Measurements from ENCODE around the gene PPOX. TPM values are rescaled to one million over a fixed set of nuclear protein-coding genes. Genes with fewer than 3 reads are reported as not detected.

Gene PPOX
- total RNA-seq, 1 donor from 2014 or later: 21.6 TPM

- Mint-ChIP-seq H3K4me1 (ENCODE audit: low read depth) (peaks cover 3% of the 10 kb centered on the region), H3K27me3 (ENCODE audit: low read depth) (no peaks in the 10 kb centered on the region), H3K27ac (ENCODE audit: unreplicated experiment) (no peak overlapping the region)
Observed at GRCh38 chr1:161190962-161191521, 24.8 kb downstream of the PPOX start.

DNA sequence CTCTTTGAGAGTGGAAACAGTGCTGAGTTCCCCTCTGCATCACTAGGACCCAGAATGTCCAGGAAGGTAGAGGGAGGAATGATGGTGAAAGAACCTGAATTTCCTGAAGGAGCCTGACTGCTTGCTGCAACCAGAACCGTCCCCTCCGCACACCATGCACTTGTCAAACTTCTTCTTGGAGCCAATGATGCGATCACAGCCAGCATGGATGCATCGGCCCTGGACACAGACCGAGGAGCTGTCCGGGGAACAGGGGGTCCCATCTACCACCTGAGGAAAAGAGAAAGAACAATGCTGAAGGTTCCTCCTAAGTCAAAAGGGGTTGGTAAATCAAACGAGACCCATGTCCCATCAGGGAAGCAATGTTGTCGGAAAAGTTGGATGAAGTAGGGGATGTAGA lies 25.7 kb downstream of the PPOX start:
- H3K27me3 Mint-ChIP-seq (ENCODE audit: low read depth): no peaks in the 10 kb centered on the region
- no peak overlapping the region for H3K27ac Mint-ChIP-seq (ENCODE audit: unreplicated experiment)
- DNase-seq (ENCODE audit: low spot score): peak; percentile 56
- TF ChIP-seq, protein P1, sequence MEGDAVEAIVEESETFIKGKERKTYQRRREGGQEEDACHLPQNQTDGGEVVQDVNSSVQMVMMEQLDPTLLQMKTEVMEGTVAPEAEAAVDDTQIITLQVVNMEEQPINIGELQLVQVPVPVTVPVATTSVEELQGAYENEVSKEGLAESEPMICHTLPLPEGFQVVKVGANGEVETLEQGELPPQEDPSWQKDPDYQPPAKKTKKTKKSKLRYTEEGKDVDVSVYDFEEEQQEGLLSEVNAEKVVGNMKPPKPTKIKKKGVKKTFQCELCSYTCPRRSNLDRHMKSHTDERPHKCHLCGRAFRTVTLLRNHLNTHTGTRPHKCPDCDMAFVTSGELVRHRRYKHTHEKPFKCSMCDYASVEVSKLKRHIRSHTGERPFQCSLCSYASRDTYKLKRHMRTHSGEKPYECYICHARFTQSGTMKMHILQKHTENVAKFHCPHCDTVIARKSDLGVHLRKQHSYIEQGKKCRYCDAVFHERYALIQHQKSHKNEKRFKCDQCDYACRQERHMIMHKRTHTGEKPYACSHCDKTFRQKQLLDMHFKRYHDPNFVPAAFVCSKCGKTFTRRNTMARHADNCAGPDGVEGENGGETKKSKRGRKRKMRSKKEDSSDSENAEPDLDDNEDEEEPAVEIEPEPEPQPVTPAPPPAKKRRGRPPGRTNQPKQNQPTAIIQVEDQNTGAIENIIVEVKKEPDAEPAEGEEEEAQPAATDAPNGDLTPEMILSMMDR (IDR thresholded peaks at IDR 0.05): no peak
- no peak overlapping the region for H3K4me3 Mint-ChIP-seq (ENCODE audit: unreplicated experiment)
- peaks cover 8% of the 10 kb centered on the region for H3K4me1 Mint-ChIP-seq (ENCODE audit: low read depth)
- no peaks in the 10 kb centered on the region for H3K9me3 Mint-ChIP-seq (ENCODE audit: low read depth)
- no peaks in the 10 kb centered on the region for H3K36me3 Mint-ChIP-seq (ENCODE audit: low read depth)

More at GRCh38 chr1:161190962-161191521, 24.8 kb downstream of the PPOX start:
- Mint-ChIP-seq H3K4me3 (ENCODE audit: unreplicated experiment) (no peak overlapping the region), H3K9me3 (ENCODE audit: low read depth) (no peaks in the 10 kb centered on the region), H3K36me3 (ENCODE audit: low read depth) (no peaks in the 10 kb centered on the region)
- TF ChIP-seq, protein P1 (IDR thresholded peaks at IDR 0.05): no peak
- DNase-seq (ENCODE audit: low spot score): peak; percentile 68

GRCh38 chr1:161192476-161193465 lies 26.5 kb downstream of the PPOX start:
- H3K27me3 Mint-ChIP-seq (ENCODE audit: low read depth): no peaks in the 10 kb centered on the region
- peak; percentile 93 for DNase-seq (ENCODE audit: low spot score)
- H3K4me3 Mint-ChIP-seq (ENCODE audit: unreplicated experiment): no peak overlapping the region
- H3K27ac Mint-ChIP-seq (ENCODE audit: unreplicated experiment): peak overlapping the region; percentile 42
- TF ChIP-seq, protein P1 (IDR thresholded peaks at IDR 0.05): peak; percentile 87
- H3K4me1 Mint-ChIP-seq (ENCODE audit: low read depth): peaks cover 16% of the 10 kb centered on the region
- H3K36me3 Mint-ChIP-seq (ENCODE audit: low read depth): no peaks in the 10 kb centered on the region
- H3K9me3 Mint-ChIP-seq (ENCODE audit: low read depth): no peaks in the 10 kb centered on the region

- Mint-ChIP-seq H3K27me3 (ENCODE audit: low read depth) (no peaks in the 10 kb centered on the region), H3K27ac (ENCODE audit: unreplicated experiment) (no peak overlapping the region), H3K9me3 (ENCODE audit: low read depth) (no peaks in the 10 kb centered on the region), H3K36me3 (ENCODE audit: low read depth) (no peaks in the 10 kb centered on the region), H3K4me1 (ENCODE audit: low read depth) (peaks cover 26% of the 10 kb centered on the region), H3K4me3 (ENCODE audit: unreplicated experiment) (no peak overlapping the region)
- DNase-seq (ENCODE audit: low spot score): peak; percentile 91
- TF ChIP-seq, protein P1 (IDR thresholded peaks at IDR 0.05): no peak
Observed at GRCh38 chr1:161193561-161194235, 27.5 kb downstream of the PPOX start.

DNA sequence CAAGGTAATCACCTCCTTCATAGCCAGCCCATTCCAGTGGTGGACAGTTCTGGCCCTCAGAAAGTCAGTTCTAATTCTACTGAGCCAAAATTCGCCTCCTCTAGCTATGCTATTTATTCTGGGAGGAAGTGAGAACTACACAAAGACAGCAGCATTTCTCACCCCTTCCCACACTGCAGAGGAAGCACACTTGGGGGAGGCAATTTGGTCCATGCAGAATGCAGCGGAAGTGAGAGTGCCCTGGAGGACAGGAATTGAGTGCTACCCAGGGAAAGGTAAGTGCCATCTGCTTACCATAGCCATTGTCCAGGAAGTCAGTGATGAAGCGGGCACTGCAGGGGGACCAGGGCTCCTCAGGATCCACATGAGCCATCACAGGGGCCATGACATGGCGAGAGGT lies 28.9 kb downstream of the PPOX start:
- Mint-ChIP-seq H3K4me3 (ENCODE audit: unreplicated experiment) (no peak overlapping the region), H3K36me3 (ENCODE audit: low read depth) (no peaks in the 10 kb centered on the region), H3K27ac (ENCODE audit: unreplicated experiment) (no peak overlapping the region), H3K27me3 (ENCODE audit: low read depth) (no peaks in the 10 kb centered on the region), H3K9me3 (ENCODE audit: low read depth) (no peaks in the 10 kb centered on the region), H3K4me1 (ENCODE audit: low read depth) (peaks cover 34% of the 10 kb centered on the region)
- peak; percentile 38 for DNase-seq (ENCODE audit: low spot score)
- TF ChIP-seq, protein P1 (IDR thresholded peaks at IDR 0.05): no peak

Measured in chondrocyte (in vitro differentiated cells).